ENCODE results near the gene USP17L10. TPM values are rescaled to one million over a fixed set of nuclear protein-coding genes. Genes with fewer than 3 reads are reported as not detected.
"Not testable (repeated sequence)": the region's sequence is repeated elsewhere in the genome, so short reads cannot be mapped to it uniquely, and the experiment has no call there.

Gene USP17L10
- polyA plus RNA-seq (2012; ENCODE audit: insufficient read depth, insufficient read length, low read depth) = not detected

DNA sequence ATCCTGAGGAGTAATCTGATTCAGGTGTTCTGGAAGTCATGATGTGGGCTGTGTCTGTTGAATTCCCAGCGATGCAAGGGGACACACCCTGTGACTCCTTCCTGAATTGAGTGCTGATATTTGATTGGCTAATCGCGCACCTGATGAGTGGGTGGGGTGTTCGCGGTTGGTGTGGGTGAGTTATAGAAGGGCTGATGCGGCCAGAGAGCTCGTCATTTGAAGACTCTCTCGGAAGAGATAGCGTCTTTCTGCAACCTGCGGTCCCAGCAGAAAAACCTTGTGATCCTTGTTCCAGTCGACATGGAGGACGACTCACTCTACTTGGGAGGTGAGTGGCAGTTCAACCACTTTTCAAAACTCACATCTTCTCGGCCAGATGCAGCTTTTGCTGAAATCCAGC lies at the start of gene USP17L10:
Gene USP17L10 (plus strand): TSS at position 301 of the 400 bp plus-strand sequence. CDS start 0 bp downstream, at position 301.
- DNase-seq; H3K36me3 ChIP-seq; H3K9me3 ChIP-seq; H3K27me3 ChIP-seq; H3K4me1 ChIP-seq; H3K4me3 ChIP-seq (ENCODE audit: low read depth, low read length): not testable (repeated sequence)

DNA sequence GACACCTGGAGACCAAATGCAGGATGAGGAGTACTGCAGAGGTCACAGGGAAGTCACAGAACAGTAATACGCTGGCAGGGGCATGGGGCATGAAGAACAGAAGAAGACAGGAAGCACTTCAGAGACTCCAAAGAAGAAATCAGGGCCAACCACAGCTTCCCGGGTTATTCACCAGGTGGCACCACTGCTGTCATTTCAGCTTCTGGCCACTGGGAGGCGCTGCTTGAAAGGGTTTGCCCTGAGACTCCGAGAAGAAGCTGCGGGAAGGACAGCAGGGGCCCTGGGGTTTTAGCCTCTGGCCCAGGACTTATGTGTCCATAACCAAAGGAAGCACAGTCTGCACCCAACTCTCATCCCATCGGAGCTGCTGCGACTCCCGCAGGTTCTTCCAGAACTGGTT lies 44.5 kb upstream of the USP17L10 start:
- DNase-seq = peak; percentile 63
- H3K27me3 ChIP-seq; H3K36me3 ChIP-seq; H3K9me3 ChIP-seq; H3K4me1 ChIP-seq; H3K4me3 ChIP-seq (ENCODE audit: low read depth, low read length): not testable (repeated sequence)
- TF ChIP-seq CTCF (IDR thresholded peaks at IDR 0.05; ENCODE audit: low read depth, low read length) = peak; percentile 70

DNA sequence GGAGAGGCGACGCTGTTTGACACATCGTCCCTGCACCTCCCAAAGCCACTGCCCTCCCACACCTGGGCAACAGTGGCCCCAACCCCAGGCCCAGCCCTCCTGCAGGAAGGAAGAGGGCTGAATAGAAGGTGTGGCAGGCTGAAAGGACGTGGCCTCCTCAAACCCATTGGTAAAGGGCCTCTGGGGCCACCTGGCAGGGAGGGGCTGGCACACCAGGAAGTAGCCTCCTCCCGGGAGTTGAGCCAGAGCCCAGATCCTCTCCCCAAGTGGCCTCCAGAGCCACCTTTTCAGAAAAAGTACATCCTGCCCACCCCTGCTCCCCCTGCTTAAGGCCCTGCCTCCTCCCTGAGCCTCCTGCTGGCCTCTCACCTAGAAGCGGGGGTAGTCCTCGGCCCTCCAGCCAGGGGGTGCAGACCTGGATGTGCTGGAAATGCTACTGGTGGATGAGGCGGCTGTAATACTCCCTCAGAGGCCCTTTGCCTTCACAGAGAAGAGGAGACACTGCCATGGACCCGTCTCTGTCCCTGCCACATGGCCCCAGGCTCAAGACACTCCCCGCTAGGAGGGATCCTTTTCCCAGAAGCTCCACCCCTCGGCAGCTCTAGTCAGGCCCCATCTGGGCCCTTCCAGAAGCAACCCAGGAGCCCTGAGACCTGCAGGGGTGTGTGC lies 40.5 kb upstream of the USP17L10 start, which contains the start of gene FAM90A26:
Gene FAM90A26 (plus strand): TSS at position 619 of the 669 bp plus-strand sequence. CDS start 2,764 bp downstream, outside the sequence.
- H3K36me3 ChIP-seq; H3K9me3 ChIP-seq; H3K27me3 ChIP-seq; H3K4me1 ChIP-seq; DNase-seq; H3K4me3 ChIP-seq (ENCODE audit: low read depth, low read length): not testable (repeated sequence)

GRCh38 chr4:9214701-9215100 lies 4.2 kb downstream of the USP17L10 start:
- H3K27me3 ChIP-seq; H3K9me3 ChIP-seq; DNase-seq; H3K4me3 ChIP-seq (ENCODE audit: low read depth, low read length); H3K36me3 ChIP-seq; H3K4me1 ChIP-seq: not testable (repeated sequence)

- not testable (repeated sequence) for DNase-seq; H3K36me3 ChIP-seq; H3K27me3 ChIP-seq; H3K9me3 ChIP-seq; H3K4me1 ChIP-seq; H3K4me3 ChIP-seq (ENCODE audit: low read depth, low read length)
Observed at GRCh38 chr4:9215105-9215504, 4.6 kb downstream of the USP17L10 start, which contains the start of gene USP17L11. USP17L11 (plus strand) TSS chr4:9215405; CDS start chr4:9215405, 0 bp downstream.

GRCh38 chr4:9219852-9220251 lies 9.4 kb downstream of the USP17L10 start, which contains the start of gene USP17L12:
USP17L12 (plus strand) TSS chr4:9220152; CDS start chr4:9220152, 0 bp downstream.
- H3K4me1 ChIP-seq; H3K27me3 ChIP-seq; H3K4me3 ChIP-seq (ENCODE audit: low read depth, low read length); DNase-seq; H3K9me3 ChIP-seq; H3K36me3 ChIP-seq: not testable (repeated sequence)

GRCh38 chr4:9224596-9224995 lies 14.1 kb downstream of the USP17L10 start, which contains the start of gene USP17L13:
USP17L13 (plus strand) TSS chr4:9224896; CDS start chr4:9224896, 0 bp downstream.
- not testable (repeated sequence) for H3K9me3 ChIP-seq; H3K4me1 ChIP-seq; H3K27me3 ChIP-seq; H3K36me3 ChIP-seq; DNase-seq; H3K4me3 ChIP-seq (ENCODE audit: low read depth, low read length)

- not testable (repeated sequence) for H3K4me3 ChIP-seq (ENCODE audit: low read depth, low read length); H3K9me3 ChIP-seq; H3K4me1 ChIP-seq; DNase-seq; H3K27me3 ChIP-seq; H3K36me3 ChIP-seq
Observed at GRCh38 chr4:9230249-9230648, 19.8 kb downstream of the USP17L10 start.

DNA sequence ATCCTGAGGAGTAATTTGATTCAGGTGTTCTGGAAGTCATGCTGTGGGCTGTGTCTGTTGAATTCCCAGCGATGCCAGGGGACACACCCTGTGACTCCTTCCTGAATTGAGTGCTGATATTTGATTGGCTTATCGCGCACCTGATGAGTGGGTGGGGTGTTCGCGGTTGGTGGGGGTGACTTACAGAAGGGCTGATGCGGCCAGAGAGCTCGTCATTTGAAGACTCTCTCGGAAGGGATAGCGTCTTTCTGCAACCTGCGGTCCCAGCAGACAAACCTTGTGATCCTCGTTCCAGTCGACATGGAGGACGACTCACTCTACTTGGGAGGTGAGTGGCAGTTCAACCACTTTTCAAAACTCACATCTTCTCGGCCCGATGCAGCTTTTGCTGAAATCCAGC lies 23.6 kb downstream of the USP17L10 start, which contains the start of gene USP17L15:
Gene USP17L15 (plus strand): TSS at position 301 of the 400 bp plus-strand sequence. CDS start 0 bp downstream, at position 301.
- not testable (repeated sequence) for H3K36me3 ChIP-seq; H3K27me3 ChIP-seq; H3K4me3 ChIP-seq (ENCODE audit: low read depth, low read length); H3K9me3 ChIP-seq; DNase-seq; H3K4me1 ChIP-seq

DNA sequence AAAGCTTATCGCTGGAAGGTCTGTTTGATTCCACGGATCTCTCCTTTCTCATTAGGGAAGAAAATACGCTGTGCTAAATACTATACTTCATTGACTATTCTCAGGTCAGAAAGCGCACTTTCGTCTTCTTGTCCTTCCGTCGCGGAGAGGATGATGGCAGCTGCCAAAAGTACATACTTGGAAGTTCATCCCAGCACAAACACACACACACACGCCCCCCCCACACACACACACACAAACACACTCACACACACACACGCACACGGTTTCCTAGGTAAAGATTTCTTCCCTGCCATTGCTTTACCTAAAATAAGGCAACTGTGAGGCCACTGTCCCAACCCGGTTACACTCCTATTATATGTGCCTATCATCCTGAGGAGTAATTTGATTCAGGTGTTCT lies 28.0 kb downstream of the USP17L10 start:
- not testable (repeated sequence) for H3K27me3 ChIP-seq; H3K4me3 ChIP-seq (ENCODE audit: low read depth, low read length); H3K4me1 ChIP-seq; H3K36me3 ChIP-seq; H3K9me3 ChIP-seq
- peak; percentile 18 for DNase-seq

- DNase-seq; H3K36me3 ChIP-seq; H3K4me1 ChIP-seq; H3K4me3 ChIP-seq (ENCODE audit: low read depth, low read length); H3K9me3 ChIP-seq; H3K27me3 ChIP-seq: not testable (repeated sequence)
Observed at GRCh38 chr4:9243579-9243978, 33.1 kb downstream of the USP17L10 start, which contains the start of gene USP17L17. USP17L17 (plus strand) TSS chr4:9243879; CDS start chr4:9243879, 0 bp downstream.

GRCh38 chr4:9247953-9248680 lies 37.7 kb downstream of the USP17L10 start, which contains the start of gene USP17L18:
USP17L18 (plus strand) TSS chr4:9248630; CDS start chr4:9248630, 0 bp downstream.
- DNase-seq = not testable (repeated sequence)

GRCh38 chr4:9253078-9253477 lies 42.6 kb downstream of the USP17L10 start, which contains the start of gene USP17L19:
USP17L19 (plus strand) TSS chr4:9253378; CDS start chr4:9253378, 0 bp downstream.
- H3K27me3 ChIP-seq; H3K9me3 ChIP-seq; DNase-seq; H3K4me1 ChIP-seq; H3K4me3 ChIP-seq (ENCODE audit: low read depth, low read length); H3K36me3 ChIP-seq: not testable (repeated sequence)

More at GRCh38 chr4:9247953-9248680, 37.7 kb downstream of the USP17L10 start, which contains the start of gene USP17L18:
- not testable (repeated sequence) for H3K27me3 ChIP-seq; H3K4me1 ChIP-seq; H3K4me3 ChIP-seq (ENCODE audit: low read depth, low read length); H3K36me3 ChIP-seq; H3K9me3 ChIP-seq

- H3K4me1 ChIP-seq; H3K4me3 ChIP-seq (ENCODE audit: low read depth, low read length); H3K9me3 ChIP-seq; DNase-seq; H3K36me3 ChIP-seq; H3K27me3 ChIP-seq: not testable (repeated sequence)
Observed at GRCh38 chr4:9257824-9258223, 47.4 kb downstream of the USP17L10 start, which contains the start of gene USP17L20. USP17L20 (plus strand) TSS chr4:9258124; CDS start chr4:9258124, 0 bp downstream.

Measured in BE2C (cell line).